Activated B cell treated with CpG ODN at 0.5 μM for 24 hours (primary cell): ENCODE data around the gene MYL9. TPM values are rescaled to one million over a fixed set of nuclear protein-coding genes. Genes with fewer than 3 reads are reported as not detected.

ENCODE experiments used
- ATAC-seq: fragments of 200-7000 bp; cut with Tn5 transposase; one replicate; pipeline ENCODE4 v1.10.0; 2021; ENCODE audit warnings: low read depth, mild to moderate bottlenecking, moderate library complexity
- CTCF ChIA-PET: fragments of 350-600 bp; sonication (Branson Sonifier 250); formaldehyde crosslinking; loops from one replicate; lab custom pipeline; 2021; ENCODE audit warnings: antibody characterized with exemption; lab: Charles Lee
- POLR2A ChIA-PET: fragments of 350-600 bp; sonication (Branson Sonifier 250); formaldehyde crosslinking; loops from one replicate; lab custom pipeline; 2021; ENCODE audit warnings: antibody characterized with exemption; lab: Charles Lee
- DNase-seq: peaks from one replicate; pipeline ENCODE4 v3.0.0; 2022
- H3K27ac Mint-ChIP-seq: one replicate; pipeline ENCODE4 v1.8.0; 2020; ENCODE audit warnings: mixed read lengths
- H3K27me3 Mint-ChIP-seq: one replicate; pipeline ENCODE4 v1.8.0; 2021; ENCODE audit warnings: mixed read lengths
- H3K36me3 Mint-ChIP-seq: one replicate; pipeline ENCODE4 v1.8.0; 2021; ENCODE audit warnings: low read depth, mixed read lengths
- H3K4me1 Mint-ChIP-seq: one replicate; pipeline ENCODE4 v1.8.0; 2021; ENCODE audit warnings: mixed read lengths
- H3K4me3 Mint-ChIP-seq: one replicate; pipeline ENCODE4 v1.8.0; 2020; ENCODE audit warnings: mild to moderate bottlenecking, mixed read lengths
- H3K9me3 Mint-ChIP-seq: one replicate; pipeline ENCODE4 v1.8.0; 2020; ENCODE audit warnings: mixed read lengths
- CTCF ChIP-seq: fragments of 200-600 bp; IDR thresholded peaks from one replicate; pipeline ENCODE4 v1.8.0; 2022; ENCODE audit warnings: antibody characterized with exemption, mild to moderate bottlenecking
- intact Hi-C: fragments of 100-400 bp; cut with micrococcal nuclease; formaldehyde crosslinking; loops from one replicate; pipeline ENCODE4 v1.15.1; 2024
- total RNA-seq: library from RNA; stranded (reverse); gene quantifications from 2 replicates; pipeline ENCODE4 v1.2.3, GENCODE V29; 2022

Gene MYL9
- total RNA-seq, 1 donor from 2014 or later = 5.4 TPM

- H3K4me3 Mint-ChIP-seq = no peak overlapping the region
- intact Hi-C loops = no loop called here
- H3K9me3 Mint-ChIP-seq = no peaks in the 10 kb centered on the region
- POLR2A ChIA-PET = no interaction called here
- DNase-seq = no peak
- H3K36me3 Mint-ChIP-seq = no peaks in the 10 kb centered on the region
- CTCF ChIA-PET = no interaction called here
- no peak overlapping the region for H3K27ac Mint-ChIP-seq
- no peaks in the 10 kb centered on the region for H3K27me3 Mint-ChIP-seq
- TF ChIP-seq CTCF = no peak
- ATAC-seq = no peak
- peaks cover 6% of the 10 kb centered on the region for H3K4me1 Mint-ChIP-seq
Measured at GRCh38 chr20:36544134-36545018, 3.1 kb downstream of the MYL9 start.

GRCh38 chr20:36546111-36546736 is 4.9 kb downstream of the MYL9 start:
- Mint-ChIP-seq H3K27me3 (no peaks in the 10 kb centered on the region), H3K9me3 (no peaks in the 10 kb centered on the region), H3K27ac (peak overlapping the region; percentile 46), H3K4me3 (no peak overlapping the region), H3K36me3 (no peaks in the 10 kb centered on the region), H3K4me1 (no peaks in the 10 kb centered on the region)
- intact Hi-C loops = no loop called here
- no peak for ATAC-seq
- POLR2A ChIA-PET = no interaction called here
- CTCF ChIA-PET = interaction anchor here (1.4 kb wide), 1 partner anchor 59 kb away, joined by 4 read pairs; the partner anchor contains the start of gene RAB5IF
- no peak for TF ChIP-seq CTCF
- DNase-seq = no peak

GRCh38 chr20:36547186-36548005 is 6.1 kb downstream of the MYL9 start:
- ATAC-seq (no peak), DNase-seq (no peak)
- no peaks in the 10 kb centered on the region for H3K27me3 Mint-ChIP-seq
- H3K27ac Mint-ChIP-seq = no peak overlapping the region
- no peaks in the 10 kb centered on the region for H3K4me1 Mint-ChIP-seq
- no peaks in the 10 kb centered on the region for H3K9me3 Mint-ChIP-seq
- POLR2A ChIA-PET = interaction anchor here (0.6 kb wide), 1 partner anchor 57 kb away, joined by 3 read pairs; no protein-coding TSS in a partner anchor
- no peak for TF ChIP-seq CTCF
- CTCF ChIA-PET = interaction anchor here (1.4 kb wide), 1 partner anchor 58 kb away, joined by 4 read pairs; the partner anchor contains the start of gene RAB5IF
- intact Hi-C loops = no loop called here
- H3K36me3 Mint-ChIP-seq = no peaks in the 10 kb centered on the region
- H3K4me3 Mint-ChIP-seq = no peak overlapping the region

- ChIA-PET POLR2A (no interaction called here), CTCF (interaction anchor here (1.4 kb wide), 1 partner anchor 57 kb away, joined by 4 read pairs; the partner anchor contains the start of gene RAB5IF)
- no peak for DNase-seq
- H3K9me3 Mint-ChIP-seq = no peaks in the 10 kb centered on the region
- TF ChIP-seq CTCF = no peak
- H3K27ac Mint-ChIP-seq = no peak overlapping the region
- ATAC-seq = no peak
- intact Hi-C loops = no loop called here
- no peaks in the 10 kb centered on the region for H3K27me3 Mint-ChIP-seq
- no peaks in the 10 kb centered on the region for H3K4me1 Mint-ChIP-seq
- no peaks in the 10 kb centered on the region for H3K36me3 Mint-ChIP-seq
- H3K4me3 Mint-ChIP-seq = no peak overlapping the region
Measured at GRCh38 chr20:36548006-36548315, 6.6 kb downstream of the MYL9 start.
